Measurements from ENCODE around the gene SCO2. TPM values are rescaled to one million over a fixed set of nuclear protein-coding genes. Genes with fewer than 3 reads are reported as not detected.

The SCO2 gene
- total and polyA plus RNA-seq, 2 of the 13 experiments (the other 11 are each of a cell fraction or from before 2014, with no cell fraction given): 0.32 to 3.7 TPM

DNA sequence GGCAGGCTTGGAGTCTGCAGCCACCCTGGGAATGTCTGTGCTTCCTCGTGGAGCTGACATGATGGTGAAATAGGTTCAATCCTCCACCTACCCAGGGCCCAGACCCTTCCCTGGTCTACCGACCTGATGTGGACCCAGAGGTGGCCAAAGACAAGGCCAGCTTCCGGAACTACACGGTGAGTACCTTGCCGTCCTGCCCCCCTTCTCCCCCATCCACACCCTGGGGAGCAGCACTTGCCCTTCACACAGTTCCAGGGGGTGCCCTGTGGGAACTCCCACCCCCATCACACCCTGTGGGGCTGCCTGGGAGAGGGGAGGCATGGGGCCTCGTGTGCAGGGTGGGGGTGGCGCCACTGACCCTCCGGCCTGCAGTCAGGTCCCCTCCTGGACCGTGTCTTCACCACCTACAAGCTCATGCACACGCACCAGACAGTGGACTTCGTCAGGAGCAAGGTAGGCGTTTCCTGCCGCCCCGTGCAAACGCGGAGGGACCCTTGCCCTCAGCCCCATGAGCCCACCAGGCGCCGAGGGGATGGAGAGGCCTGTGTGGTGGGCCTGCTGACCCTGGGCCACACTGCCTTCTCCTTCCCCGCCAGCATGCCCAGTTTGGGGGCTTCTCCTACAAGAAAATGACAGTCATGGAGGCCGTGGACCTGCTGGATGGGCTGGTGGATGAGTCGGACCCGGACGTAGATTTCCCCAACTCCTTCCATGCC is 38.0 kb downstream of the SCO2 start:
- ATAC-seq (peak; percentile 7), FAIRE-seq (no peak), DNase-seq (ENCODE audit: low spot score) (no peak)
- H3K9me3 ChIP-seq (ENCODE audit: low read length): no peaks in the 10 kb centered on the region
- peak overlapping the region; percentile 49; the same call in 1 of the 2 replicates for H3K9ac ChIP-seq (ENCODE audit: insufficient read depth, low read depth, low read length)
- peaks cover 56% of the 10 kb centered on the region for H3K4me1 ChIP-seq (ENCODE audit: insufficient read depth, low read length)
- WGBS (ENCODE audit: low lambda C conversion rate): 45% methylated on average over 11 of the region's 23 CpGs
- no TSS peak for BruUV-seq (replicated peaks)
- ChIA-PET CTCF (ENCODE audit: low intra/inter-chr PET ratio, low total read pairs) (no interaction called here), POLR2A (interaction anchor here (1.1 to 1.5 kb wide), 3 partner anchors 9 to 95 kb away, joined by 3 to 5 read pairs (median 4); partner anchors contain the start of gene CHKB)
- H3K27ac ChIP-seq (ENCODE audit: extremely low read length, insufficient read depth, low read length): no peak overlapping the region
- H3K4me3 ChIP-seq (replicated peaks in 1 of 3; ENCODE audit: insufficient read depth in 1 of 3, low read depth in 2 of 3, low read length in 3 of 3): peak overlapping the region; percentile 8 to 64 (median 22); a peak in 5 of 6 replicates
- H4K20me1 ChIP-seq (ENCODE audit: insufficient read depth, low read length): no peaks in the 10 kb centered on the region; the same call in 1 of the 2 replicates
- H3K36me3 ChIP-seq (replicated peaks in 1 of 2; ENCODE audit: control insufficient read depth in 1 of 2, insufficient read depth in 2 of 2, low read length in 2 of 2): no peaks in the 10 kb centered on the region
- H3K79me2 ChIP-seq (ENCODE audit: insufficient read depth, low read length): no peaks in the 10 kb centered on the region
- peak overlapping the region; percentile 87 for H3K4me2 ChIP-seq (ENCODE audit: low read depth, low read length)
- no peaks in the 10 kb centered on the region for H3K27me3 ChIP-seq (ENCODE audit: control insufficient read depth in 1 of 2, insufficient read depth in 2 of 2, low read length in 2 of 2)
- in situ Hi-C loops (cut with HindIII; ENCODE audit: extremely low pct_ligation_motif_present, low pct_unique_long_range_greater_than_20kb): no loop called here
- intact Hi-C loops (cut with micrococcal nuclease; ENCODE audit: unreplicated experiment): no loop called here
- H2AFZ ChIP-seq (ENCODE audit: low read length): no peak overlapping the region
- no peak for TF ChIP-seq ZNF652 (CRISPR knock-in tag; IDR thresholded peaks at IDR 0.05; ENCODE audit: borderline replicate concordance, low read depth)
- TF ChIP-seq, protein P1, sequence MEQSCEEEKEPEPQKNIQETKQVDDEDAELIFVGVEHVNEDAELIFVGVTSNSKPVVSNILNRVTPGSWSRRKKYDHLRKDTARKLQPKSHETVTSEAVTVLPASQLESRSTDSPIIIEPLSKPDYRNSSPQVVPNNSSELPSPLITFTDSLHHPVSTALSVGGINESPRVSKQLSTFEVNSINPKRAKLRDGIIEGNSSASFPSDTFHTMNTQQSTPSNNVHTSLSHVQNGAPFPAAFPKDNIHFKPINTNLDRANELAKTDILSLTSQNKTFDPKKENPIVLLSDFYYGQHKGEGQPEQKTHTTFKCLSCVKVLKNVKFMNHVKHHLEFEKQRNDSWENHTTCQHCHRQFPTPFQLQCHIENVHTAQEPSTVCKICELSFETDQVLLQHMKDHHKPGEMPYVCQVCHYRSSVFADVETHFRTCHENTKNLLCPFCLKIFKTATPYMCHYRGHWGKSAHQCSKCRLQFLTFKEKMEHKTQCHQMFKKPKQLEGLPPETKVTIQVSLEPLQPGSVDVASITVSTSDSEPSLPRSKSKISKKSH (CRISPR knock-in tag; IDR thresholded peaks at IDR 0.05; ENCODE audit: borderline replicate concordance): peak; percentile 36; the same call in 1 of the 2 replicates
- TF ChIP-seq, protein P2, sequence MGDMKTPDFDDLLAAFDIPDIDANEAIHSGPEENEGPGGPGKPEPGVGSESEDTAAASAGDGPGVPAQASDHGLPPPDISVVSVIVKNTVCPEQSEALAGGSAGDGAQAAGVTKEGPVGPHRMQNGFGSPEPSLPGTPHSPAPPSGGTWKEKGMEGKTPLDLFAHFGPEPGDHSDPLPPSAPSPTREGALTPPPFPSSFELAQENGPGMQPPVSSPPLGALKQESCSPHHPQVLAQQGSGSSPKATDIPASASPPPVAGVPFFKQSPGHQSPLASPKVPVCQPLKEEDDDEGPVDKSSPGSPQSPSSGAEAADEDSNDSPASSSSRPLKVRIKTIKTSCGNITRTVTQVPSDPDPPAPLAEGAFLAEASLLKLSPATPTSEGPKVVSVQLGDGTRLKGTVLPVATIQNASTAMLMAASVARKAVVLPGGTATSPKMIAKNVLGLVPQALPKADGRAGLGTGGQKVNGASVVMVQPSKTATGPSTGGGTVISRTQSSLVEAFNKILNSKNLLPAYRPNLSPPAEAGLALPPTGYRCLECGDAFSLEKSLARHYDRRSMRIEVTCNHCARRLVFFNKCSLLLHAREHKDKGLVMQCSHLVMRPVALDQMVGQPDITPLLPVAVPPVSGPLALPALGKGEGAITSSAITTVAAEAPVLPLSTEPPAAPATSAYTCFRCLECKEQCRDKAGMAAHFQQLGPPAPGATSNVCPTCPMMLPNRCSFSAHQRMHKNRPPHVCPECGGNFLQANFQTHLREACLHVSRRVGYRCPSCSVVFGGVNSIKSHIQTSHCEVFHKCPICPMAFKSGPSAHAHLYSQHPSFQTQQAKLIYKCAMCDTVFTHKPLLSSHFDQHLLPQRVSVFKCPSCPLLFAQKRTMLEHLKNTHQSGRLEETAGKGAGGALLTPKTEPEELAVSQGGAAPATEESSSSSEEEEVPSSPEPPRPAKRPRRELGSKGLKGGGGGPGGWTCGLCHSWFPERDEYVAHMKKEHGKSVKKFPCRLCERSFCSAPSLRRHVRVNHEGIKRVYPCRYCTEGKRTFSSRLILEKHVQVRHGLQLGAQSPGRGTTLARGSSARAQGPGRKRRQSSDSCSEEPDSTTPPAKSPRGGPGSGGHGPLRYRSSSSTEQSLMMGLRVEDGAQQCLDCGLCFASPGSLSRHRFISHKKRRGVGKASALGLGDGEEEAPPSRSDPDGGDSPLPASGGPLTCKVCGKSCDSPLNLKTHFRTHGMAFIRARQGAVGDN (CRISPR knock-in tag; IDR thresholded peaks at IDR 0.05): peak; percentile 81
- no peak for TF ChIP-seq ZNF12 (CRISPR knock-in tag; IDR thresholded peaks at IDR 0.05)
- no peak for TF ChIP-seq ZNF441 (CRISPR knock-in tag; IDR thresholded peaks at IDR 0.05; ENCODE audit: borderline replicate concordance)
- no peak for TF ChIP-seq ZNF121 (CRISPR knock-in tag; IDR thresholded peaks at IDR 0.05)
- TF ChIP-seq HNRNPUL1 (IDR thresholded peaks at IDR 0.05; ENCODE audit: low read depth, low read length): no peak
- TF ChIP-seq ZNF501 (CRISPR knock-in tag; IDR thresholded peaks at IDR 0.05): peak; percentile 49; the same call in 1 of the 2 replicates
- TF ChIP-seq KLF11 (CRISPR knock-in tag; IDR thresholded peaks at IDR 0.05): no peak
- no peak for TF ChIP-seq NR2F1 (CRISPR knock-in tag; IDR thresholded peaks at IDR 0.05)
- no peak for TF ChIP-seq ZNF292 (CRISPR knock-in tag; IDR thresholded peaks at IDR 0.05; ENCODE audit: borderline replicate concordance, low read depth)
- 0 out of 2 replicates have a peak, but pooled peaks have one; percentile 58 for TF ChIP-seq ZNF724P (CRISPR knock-in tag; IDR thresholded peaks at IDR 0.05; ENCODE audit: borderline replicate concordance)
- no peak for TF ChIP-seq NFATC3 (CRISPR knock-in tag; IDR thresholded peaks at IDR 0.05)
- TF ChIP-seq TGIF2 (CRISPR knock-in tag; IDR thresholded peaks at IDR 0.05): no peak
- TF ChIP-seq SPEN (CRISPR knock-in tag; IDR thresholded peaks at IDR 0.05; ENCODE audit: low read depth): no peak
- no peak for TF ChIP-seq ZNF773 (CRISPR knock-in tag; IDR thresholded peaks at IDR 0.05; ENCODE audit: borderline replicate concordance)
- TF ChIP-seq RFX3 (CRISPR knock-in tag; IDR thresholded peaks at IDR 0.05): no peak
- TF ChIP-seq THAP11 (CRISPR knock-in tag; IDR thresholded peaks at IDR 0.05): 0 out of 2 replicates have a peak, but pooled peaks have one; percentile 0
- peak; percentile 32; the same call in 1 of the 2 replicates for TF ChIP-seq GABPB1 (CRISPR knock-in tag; IDR thresholded peaks at IDR 0.05)
- no peak for TF ChIP-seq ZNF589 (CRISPR knock-in tag; conservative IDR thresholded peaks at IDR 0.05)

Data from HepG2 (cell line).